PC-3 (cell line): ENCODE results near the gene SPRED3.
"Not testable (repeated sequence)": the region's sequence is repeated elsewhere in the genome, so short reads cannot be mapped to it uniquely, and the experiment has no call there.

Experiments
- EZH2 ChIP-seq: fragments of 300-600 bp; sonication (generic); IDR thresholded peaks from one replicate; pipeline ENCODE4 v1.6.1; 2017; ENCODE audit warnings: antibody characterized with exemption, mild to moderate bottlenecking, low read length; ENCODE audit not compliant: unreplicated experiment
- EZH2phosphoT487 ChIP-seq: fragments of 300-600 bp; sonication (generic); IDR thresholded peaks from 2 replicates; pipeline ENCODE4 v1.6.1; 2018; ENCODE audit warnings: mild to moderate bottlenecking, antibody characterized with exemption, low read length, borderline replicate concordance
- TF ChIP-seq, protein P1 (sequence below): fragments of 300-600 bp; sonication (generic); conservative IDR thresholded peaks from 2 replicates; pipeline ENCODE4 v1.5.1; 2017; ENCODE audit warnings: antibody characterized with exemption, low read depth, mild to moderate bottlenecking, low read length

DNA sequence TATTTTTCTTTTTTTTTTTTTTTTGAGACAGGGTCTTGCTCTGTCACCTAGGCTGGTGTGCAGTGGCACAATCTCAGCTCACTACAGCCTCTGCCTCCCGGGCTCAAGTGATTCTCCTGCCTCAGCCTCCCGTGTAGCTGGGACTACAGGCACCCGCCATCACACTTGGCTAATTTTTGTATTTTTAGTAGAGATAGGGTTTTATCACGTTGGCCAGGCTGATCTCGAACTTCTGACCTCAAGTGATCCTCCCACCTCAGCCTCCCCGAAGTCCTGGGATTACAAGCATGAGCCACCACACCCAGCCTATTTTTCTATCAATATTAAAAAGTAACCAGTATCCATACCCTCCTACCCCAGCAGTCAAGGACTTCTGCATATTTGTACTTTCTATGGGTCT lies 21.9 kb downstream of the SPRED3 start:
- TF ChIP-seq, protein P1, sequence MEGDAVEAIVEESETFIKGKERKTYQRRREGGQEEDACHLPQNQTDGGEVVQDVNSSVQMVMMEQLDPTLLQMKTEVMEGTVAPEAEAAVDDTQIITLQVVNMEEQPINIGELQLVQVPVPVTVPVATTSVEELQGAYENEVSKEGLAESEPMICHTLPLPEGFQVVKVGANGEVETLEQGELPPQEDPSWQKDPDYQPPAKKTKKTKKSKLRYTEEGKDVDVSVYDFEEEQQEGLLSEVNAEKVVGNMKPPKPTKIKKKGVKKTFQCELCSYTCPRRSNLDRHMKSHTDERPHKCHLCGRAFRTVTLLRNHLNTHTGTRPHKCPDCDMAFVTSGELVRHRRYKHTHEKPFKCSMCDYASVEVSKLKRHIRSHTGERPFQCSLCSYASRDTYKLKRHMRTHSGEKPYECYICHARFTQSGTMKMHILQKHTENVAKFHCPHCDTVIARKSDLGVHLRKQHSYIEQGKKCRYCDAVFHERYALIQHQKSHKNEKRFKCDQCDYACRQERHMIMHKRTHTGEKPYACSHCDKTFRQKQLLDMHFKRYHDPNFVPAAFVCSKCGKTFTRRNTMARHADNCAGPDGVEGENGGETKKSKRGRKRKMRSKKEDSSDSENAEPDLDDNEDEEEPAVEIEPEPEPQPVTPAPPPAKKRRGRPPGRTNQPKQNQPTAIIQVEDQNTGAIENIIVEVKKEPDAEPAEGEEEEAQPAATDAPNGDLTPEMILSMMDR, result not testable (repeated sequence)
- not testable (repeated sequence) for TF ChIP-seq EZH2, EZH2phosphoT487
